HG03103 (cell line): Measurements from ENCODE around the gene MIEN1.
"Not testable (repeated sequence)": the region's sequence is repeated elsewhere in the genome, so short reads cannot be mapped to it uniquely, and the experiment has no call there.

Source experiments
- ATAC-seq: cut with Tn5 transposase; IDR thresholded peaks from one replicate; pipeline ENCODE4 v1.9.1; 2021; ENCODE audit warnings: low read depth; ENCODE audit not compliant: unreplicated experiment

The MIEN1 gene

GRCh38 chr17:39719563-39720355, 10.6 kb downstream of the MIEN1 start:
- ATAC-seq, result no peak

GRCh38 chr17:39717660-39718059, 12.7 kb downstream of the MIEN1 start:
- ATAC-seq, result no peak

DNA sequence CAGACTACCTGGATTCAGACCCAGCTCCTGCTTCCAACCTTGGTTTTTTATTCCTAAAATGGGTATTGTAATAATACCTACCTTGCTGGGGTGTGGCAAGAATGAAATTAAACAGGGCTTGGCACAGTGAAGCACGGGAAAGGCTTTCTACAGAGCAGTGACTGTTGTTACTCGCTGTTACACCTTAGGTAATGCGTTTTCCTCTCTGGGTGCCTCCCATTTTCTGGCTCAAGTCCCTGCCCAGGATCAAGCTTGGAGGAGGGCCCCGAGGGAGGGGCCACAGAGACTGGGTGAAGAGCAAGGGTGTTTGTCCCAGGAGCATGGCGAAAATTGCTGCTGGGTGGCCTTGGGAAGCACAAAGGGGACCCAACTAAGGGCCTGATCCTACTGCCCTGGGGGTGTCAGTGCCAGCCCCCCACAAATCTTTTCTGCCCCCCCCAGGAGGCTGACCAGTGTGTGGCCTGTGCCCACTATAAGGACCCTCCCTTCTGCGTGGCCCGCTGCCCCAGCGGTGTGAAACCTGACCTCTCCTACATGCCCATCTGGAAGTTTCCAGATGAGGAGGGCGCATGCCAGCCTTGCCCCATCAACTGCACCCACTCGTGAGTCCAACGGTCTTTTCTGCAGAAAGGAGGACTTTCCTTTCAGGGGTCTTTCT, 13.3 kb downstream of the MIEN1 start:
- no peak for ATAC-seq

DNA sequence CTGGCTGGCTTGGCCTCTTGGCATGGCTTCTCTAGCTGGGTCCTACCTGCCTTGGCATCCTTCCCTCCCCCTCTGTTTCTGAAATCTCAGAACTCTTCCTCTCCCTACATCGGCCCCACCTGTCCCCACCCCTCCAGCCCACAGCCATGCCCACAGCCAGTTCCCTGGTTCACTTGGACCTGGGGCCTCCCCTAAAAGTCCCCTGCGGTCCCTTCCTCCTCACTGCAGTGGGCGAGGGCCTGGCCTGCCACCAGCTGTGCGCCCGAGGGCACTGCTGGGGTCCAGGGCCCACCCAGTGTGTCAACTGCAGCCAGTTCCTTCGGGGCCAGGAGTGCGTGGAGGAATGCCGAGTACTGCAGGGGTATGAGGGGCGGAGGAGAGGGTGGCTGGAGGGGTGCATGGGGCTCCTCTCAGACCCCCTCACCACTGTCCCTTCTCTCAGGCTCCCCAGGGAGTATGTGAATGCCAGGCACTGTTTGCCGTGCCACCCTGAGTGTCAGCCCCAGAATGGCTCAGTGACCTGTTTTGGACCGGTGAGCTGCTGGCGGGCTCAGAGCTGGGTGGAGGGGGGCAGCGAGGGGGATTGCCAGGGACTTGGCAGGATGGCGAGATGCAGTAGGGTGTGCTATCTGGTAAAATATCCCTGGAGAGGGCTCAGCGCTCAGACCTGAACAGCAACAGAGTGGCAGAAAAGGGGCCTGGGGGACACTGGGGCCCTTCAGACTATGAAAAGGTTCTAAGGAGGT, 14.1 kb downstream of the MIEN1 start:
- ATAC-seq, result no peak

GRCh38 chr17:39715375-39716072, 14.8 kb downstream of the MIEN1 start:
- no peak for ATAC-seq

DNA sequence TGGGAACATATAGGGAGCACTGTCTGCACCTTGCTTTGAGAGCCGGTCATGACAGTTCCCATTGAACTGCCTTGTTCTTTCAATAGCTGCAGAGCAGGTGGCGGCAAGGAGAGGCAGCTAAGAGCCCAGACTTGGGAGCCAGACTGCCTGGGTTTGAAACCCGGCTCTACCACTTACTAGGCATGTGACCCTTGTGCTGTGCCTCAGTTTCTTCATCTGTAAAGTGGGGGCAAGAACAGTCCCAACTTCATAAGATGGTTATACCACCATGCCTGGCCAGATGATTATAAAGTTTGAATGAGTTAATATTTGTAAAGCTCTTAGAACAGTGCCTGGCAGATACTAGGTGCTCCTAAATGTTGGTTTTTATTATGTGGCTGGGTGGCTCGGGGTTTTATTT, 16.1 kb downstream of the MIEN1 start:
- ATAC-seq, result no peak

- no peak for ATAC-seq
These were observed 18.5 kb downstream of the MIEN1 start for GRCh38 chr17:39711851-39712250.

DNA sequence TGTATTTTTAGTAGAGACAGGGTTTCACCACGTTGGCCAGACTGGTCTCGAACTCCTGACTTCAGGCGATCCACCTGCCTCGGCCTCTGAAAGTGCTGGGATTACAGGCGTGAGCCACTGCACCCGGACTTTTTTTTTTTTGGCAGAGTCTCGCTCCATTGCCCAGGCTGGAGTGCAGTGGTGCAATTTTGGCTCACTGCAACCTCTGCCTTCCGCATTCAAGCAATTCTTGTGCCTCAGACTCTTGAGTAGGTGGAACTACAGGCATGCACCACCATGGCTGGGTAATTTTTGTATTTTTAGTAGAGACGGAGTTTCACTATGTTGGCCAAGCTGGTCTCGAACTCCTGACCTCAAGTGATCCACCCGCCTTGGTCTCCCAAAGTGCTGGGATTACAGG, 19.3 kb downstream of the MIEN1 start:
- not testable (repeated sequence) for ATAC-seq

DNA sequence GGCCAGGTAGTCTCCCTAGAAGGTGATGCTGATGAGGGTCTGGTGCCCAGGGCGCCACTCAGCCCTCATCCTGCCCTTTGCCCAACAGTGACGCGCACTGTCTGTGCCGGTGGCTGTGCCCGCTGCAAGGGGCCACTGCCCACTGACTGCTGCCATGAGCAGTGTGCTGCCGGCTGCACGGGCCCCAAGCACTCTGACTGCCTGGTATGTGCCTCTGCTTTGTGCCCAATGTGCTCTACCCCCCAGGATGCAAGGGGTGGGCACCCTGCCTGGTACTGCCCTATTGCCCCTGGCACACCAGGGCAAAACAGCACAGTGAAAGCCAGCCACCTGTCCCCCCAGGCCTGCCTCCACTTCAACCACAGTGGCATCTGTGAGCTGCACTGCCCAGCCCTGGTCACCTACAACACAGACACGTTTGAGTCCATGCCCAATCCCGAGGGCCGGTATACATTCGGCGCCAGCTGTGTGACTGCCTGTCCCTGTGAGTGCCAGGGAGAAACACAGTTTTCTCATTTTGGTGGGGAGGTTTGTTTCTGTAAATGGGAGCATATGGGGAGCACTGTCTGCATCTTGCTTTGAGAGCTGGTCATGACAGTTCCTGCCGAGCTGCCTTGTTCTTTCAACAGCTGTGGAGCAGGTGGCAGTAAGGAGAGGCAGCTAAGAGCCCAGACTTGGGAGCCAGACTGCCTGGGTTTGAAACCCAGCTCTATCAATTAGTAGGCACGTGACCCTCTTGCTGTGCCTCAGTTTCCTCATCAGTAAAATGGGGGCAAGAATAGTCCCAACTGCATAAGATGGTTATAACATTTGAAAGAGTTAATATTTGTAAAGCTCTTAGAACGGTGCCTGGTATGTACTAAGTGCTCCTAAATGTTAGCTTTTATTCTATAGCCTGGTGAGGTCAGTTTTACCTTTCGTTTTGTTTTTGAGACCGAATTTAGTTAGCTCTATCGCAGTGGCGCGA, 20.1 kb downstream of the MIEN1 start:
- no peak for ATAC-seq

- ATAC-seq, result no peak
These were observed 20.9 kb downstream of the MIEN1 start for GRCh38 chr17:39709319-39709997.

- no peak for ATAC-seq
These were observed 23.4 kb downstream of the MIEN1 start for GRCh38 chr17:39706921-39707337.

DNA sequence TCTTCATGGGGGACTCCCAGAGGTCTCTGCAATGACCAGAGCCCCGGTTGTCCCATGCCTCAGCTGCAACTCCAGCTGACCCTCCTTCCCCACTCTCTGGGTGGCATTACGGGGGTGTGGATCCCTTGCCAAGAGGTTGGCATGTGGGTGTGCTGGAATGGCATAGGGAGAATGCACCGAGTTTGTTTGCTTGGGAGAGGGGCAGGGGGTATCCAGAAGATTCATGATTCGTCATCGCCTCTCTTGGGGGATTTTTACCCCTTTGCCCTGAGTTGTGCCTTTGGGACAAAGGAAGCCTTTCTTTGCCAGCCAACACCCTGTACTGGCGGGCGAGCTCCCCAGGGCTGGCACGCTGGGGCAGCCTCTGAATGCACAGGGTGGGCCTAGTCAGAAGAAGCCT, 23.9 kb downstream of the MIEN1 start:
- no peak for ATAC-seq

DNA sequence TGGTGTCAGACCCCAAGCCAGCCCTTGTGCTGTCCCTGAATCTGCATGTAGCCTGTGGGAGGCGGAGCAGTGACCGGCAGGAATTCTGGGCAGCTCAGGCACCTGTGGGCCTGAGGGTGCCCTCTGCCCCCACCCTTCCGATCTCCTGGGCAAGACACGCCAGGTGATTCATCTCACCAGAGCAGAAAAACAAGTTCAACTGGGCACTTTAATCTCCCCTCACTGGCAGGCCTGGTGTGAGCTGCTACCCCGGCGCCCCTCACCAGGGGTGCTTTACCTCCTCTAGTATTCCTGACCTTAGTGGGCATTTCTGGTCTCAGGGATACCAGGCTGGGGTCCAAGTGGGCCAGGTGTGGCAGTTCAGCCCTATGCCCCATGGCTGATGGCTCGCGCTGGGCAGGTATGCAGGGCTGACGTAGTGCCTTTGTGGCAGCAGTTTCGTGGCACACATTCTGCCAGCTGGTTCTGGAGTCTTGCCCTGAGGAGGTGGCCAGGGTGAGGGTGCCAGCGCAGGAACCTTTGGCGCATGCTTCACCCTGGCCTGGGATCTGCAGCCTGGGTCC, 24.5 kb downstream of the MIEN1 start:
- ATAC-seq, result no peak

GRCh38 chr17:39704821-39705551, 25.3 kb downstream of the MIEN1 start:
- ATAC-seq, result no peak

DNA sequence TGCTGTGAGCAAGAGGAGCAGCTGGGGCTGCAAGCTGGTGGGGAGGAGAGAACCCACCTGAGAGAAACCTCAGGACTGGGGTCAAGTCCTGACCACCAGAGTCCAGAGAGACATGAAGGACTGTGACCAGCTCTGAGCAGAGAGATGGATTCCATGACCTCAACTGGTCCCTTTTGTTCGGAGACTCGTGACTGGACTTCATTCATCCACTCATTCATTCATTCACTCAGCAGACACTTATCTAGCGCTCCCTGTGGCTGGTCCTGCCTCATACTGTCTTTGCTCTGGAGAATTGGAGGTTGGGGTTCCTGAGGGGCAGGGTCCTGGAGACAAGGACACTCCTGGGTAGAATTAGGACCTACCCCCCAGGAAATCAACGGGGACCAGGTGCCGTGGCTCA, 26.4 kb downstream of the MIEN1 start:
- ATAC-seq, result no peak

- no peak for ATAC-seq
These were observed 27.1 kb downstream of the MIEN1 start for GRCh38 chr17:39702901-39703893.

DNA sequence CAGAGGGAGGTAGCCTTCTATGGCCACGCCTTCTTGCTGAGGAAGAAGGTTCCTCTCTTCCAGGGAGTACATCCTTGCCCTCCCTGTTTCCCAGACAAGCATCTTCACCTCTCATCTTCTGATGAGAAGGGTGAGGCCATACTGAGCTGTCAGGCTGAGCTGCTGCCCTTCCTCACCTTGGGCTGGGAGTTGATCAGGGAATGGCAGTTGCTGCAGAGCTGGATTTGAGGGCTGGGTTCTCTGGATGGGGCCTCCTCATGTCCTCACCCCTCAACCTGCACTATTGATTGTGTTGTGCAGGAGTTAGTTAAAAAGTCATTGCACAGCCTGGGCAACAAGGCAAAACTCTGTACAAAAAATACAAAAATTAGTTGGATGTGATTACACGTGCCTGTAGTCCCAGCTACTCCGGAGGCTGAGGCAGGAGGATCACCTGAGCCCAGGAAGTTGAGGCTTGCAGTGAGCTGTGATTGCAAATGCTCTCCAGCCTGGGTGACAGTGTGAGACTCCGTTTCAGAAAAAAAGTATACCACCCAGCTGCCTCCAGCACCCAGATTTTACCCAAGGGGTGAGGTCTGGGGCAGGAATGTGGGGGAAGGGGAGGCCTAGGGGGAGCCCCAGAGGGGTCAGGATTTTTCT, 28.4 kb downstream of the MIEN1 start:
- ATAC-seq, result no peak
